Measurements from ENCODE around the gene SLC41A1. TPM values are rescaled to one million over a fixed set of nuclear protein-coding genes. Genes with fewer than 3 reads are reported as not detected.
A peak's percentile ranks its signal among the peaks of the same experiment; 100 is the strongest.

SLC41A1 gene
- total RNA-seq, 1 experiment from 2014 or later = 31.9 TPM

DNA sequence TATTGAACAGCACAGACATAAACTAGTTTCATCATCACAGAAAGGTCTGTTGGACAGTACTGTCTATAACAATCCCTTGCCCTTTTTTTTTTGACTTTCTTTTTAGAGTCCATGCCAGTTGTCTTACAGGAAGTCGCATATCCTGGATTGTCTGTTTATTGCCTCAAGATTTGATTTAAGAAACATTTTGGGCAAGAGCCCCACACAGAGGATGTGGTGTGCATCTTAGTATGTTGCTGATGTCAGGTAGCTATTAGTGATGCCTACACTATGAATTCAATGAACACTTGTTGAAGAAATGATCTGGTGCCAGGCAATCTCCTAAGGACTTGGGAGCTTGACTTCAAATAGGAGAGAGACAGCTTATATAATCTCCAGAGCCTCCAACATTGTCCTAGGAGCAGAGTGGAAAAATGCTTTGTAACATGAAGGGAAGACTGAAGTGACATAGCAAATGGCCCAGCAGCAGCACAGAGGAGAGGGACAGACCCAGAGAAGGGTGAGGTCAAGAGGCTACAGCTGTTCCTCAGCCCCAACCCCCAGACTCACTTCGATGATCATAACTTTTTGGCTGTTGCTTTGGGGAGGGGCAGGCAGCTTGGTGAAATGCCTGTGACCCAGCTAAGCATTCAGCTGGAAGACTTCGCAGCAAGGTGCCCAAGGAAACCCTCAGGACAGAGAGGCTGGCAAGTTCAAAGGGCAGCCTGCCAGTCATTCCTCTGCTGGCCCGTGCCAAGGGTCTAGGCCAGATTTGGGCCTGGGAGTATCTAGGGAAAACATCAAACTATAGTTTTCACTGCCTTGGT, 30.2 kb downstream of the SLC41A1 start:
- DNase-seq = no peak
- no peaks in the 10 kb centered on the region for H3K9me3 Mint-ChIP-seq (ENCODE audit: low read depth, unreplicated experiment)
- H3K36me3 Mint-ChIP-seq (ENCODE audit: insufficient read depth, unreplicated experiment) = no peaks in the 10 kb centered on the region
- intact Hi-C loops (cut with micrococcal nuclease; ENCODE audit: unreplicated experiment) = no loop called here
- no peak overlapping the region for H3K4me3 Mint-ChIP-seq (ENCODE audit: low read depth, unreplicated experiment)
- no peaks in the 10 kb centered on the region for H3K27me3 Mint-ChIP-seq (ENCODE audit: unreplicated experiment)
- no TSS peak for BruUV-seq (replicated peaks)
- no peak overlapping the region for H3K27ac Mint-ChIP-seq (ENCODE audit: unreplicated experiment)
- TF ChIP-seq, protein P1, sequence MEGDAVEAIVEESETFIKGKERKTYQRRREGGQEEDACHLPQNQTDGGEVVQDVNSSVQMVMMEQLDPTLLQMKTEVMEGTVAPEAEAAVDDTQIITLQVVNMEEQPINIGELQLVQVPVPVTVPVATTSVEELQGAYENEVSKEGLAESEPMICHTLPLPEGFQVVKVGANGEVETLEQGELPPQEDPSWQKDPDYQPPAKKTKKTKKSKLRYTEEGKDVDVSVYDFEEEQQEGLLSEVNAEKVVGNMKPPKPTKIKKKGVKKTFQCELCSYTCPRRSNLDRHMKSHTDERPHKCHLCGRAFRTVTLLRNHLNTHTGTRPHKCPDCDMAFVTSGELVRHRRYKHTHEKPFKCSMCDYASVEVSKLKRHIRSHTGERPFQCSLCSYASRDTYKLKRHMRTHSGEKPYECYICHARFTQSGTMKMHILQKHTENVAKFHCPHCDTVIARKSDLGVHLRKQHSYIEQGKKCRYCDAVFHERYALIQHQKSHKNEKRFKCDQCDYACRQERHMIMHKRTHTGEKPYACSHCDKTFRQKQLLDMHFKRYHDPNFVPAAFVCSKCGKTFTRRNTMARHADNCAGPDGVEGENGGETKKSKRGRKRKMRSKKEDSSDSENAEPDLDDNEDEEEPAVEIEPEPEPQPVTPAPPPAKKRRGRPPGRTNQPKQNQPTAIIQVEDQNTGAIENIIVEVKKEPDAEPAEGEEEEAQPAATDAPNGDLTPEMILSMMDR (IDR thresholded peaks at IDR 0.05; ENCODE audit: unreplicated experiment) = no peak
- CTCF ChIA-PET = no interaction called here
- H3K4me1 Mint-ChIP-seq (ENCODE audit: low read depth, unreplicated experiment) = no peaks in the 10 kb centered on the region

DNA sequence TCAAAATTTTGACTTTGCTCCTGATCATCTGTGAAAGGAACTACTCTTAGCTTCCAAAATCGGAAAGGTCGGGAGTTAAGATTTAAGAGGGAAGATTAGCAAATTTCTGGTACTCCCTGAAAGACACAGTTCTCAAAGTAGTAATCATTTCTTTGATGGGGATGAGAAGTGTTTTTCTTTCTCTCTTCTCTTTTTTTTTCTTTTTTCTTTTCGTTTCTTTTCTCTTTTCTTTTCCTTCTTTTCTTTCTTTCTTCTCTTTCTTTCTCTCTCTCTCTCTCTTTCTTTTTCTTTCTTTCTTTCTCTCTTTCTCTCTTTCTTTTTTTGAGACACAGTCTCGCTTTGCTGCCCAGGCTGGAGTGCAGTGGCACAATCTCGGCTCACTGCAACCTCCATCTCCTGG, 32.7 kb downstream of the SLC41A1 start:
- intact Hi-C loops (cut with micrococcal nuclease; ENCODE audit: unreplicated experiment) = no loop called here
- Mint-ChIP-seq H3K4me1 (ENCODE audit: low read depth, unreplicated experiment) (peaks cover 4% of the 10 kb centered on the region), H3K4me3 (ENCODE audit: low read depth, unreplicated experiment) (no peak overlapping the region), H3K27me3 (ENCODE audit: unreplicated experiment) (no peaks in the 10 kb centered on the region), H3K9me3 (ENCODE audit: low read depth, unreplicated experiment) (no peaks in the 10 kb centered on the region), H3K27ac (ENCODE audit: unreplicated experiment) (no peak overlapping the region), H3K36me3 (ENCODE audit: insufficient read depth, unreplicated experiment) (peaks cover 5% of the 10 kb centered on the region)
- no TSS peak for BruUV-seq (replicated peaks)
- DNase-seq = no peak
- TF ChIP-seq, protein P1 (IDR thresholded peaks at IDR 0.05; ENCODE audit: unreplicated experiment) = no peak
- CTCF ChIA-PET = no interaction called here

GRCh38 chr1:205777994-205778393, 35.0 kb downstream of the SLC41A1 start:
- no peak for DNase-seq
- intact Hi-C loops (cut with micrococcal nuclease; ENCODE audit: unreplicated experiment) = no loop called here
- H3K27ac Mint-ChIP-seq (ENCODE audit: unreplicated experiment) = no peak overlapping the region
- H3K9me3 Mint-ChIP-seq (ENCODE audit: low read depth, unreplicated experiment) = no peaks in the 10 kb centered on the region
- peaks cover 18% of the 10 kb centered on the region for H3K36me3 Mint-ChIP-seq (ENCODE audit: insufficient read depth, unreplicated experiment)
- TF ChIP-seq, protein P1 (IDR thresholded peaks at IDR 0.05; ENCODE audit: unreplicated experiment) = no peak
- CTCF ChIA-PET = no interaction called here
- H3K4me3 Mint-ChIP-seq (ENCODE audit: low read depth, unreplicated experiment) = no peak overlapping the region
- BruUV-seq (replicated peaks) = no TSS peak
- peaks cover 7% of the 10 kb centered on the region for H3K27me3 Mint-ChIP-seq (ENCODE audit: unreplicated experiment)
- H3K4me1 Mint-ChIP-seq (ENCODE audit: low read depth, unreplicated experiment) = peaks cover 6% of the 10 kb centered on the region

- no TSS peak for BruUV-seq (replicated peaks)
- H3K4me1 Mint-ChIP-seq (ENCODE audit: low read depth, unreplicated experiment) = peaks cover 6% of the 10 kb centered on the region
- no peak for DNase-seq
- intact Hi-C loops (cut with micrococcal nuclease; ENCODE audit: unreplicated experiment) = no loop called here
- H3K4me3 Mint-ChIP-seq (ENCODE audit: low read depth, unreplicated experiment) = peak overlapping the region; percentile 99
- peak overlapping the region; percentile 97 for H3K27ac Mint-ChIP-seq (ENCODE audit: unreplicated experiment)
- peaks cover 18% of the 10 kb centered on the region for H3K36me3 Mint-ChIP-seq (ENCODE audit: insufficient read depth, unreplicated experiment)
- TF ChIP-seq, protein P1 (IDR thresholded peaks at IDR 0.05; ENCODE audit: unreplicated experiment) = no peak
- peaks cover 7% of the 10 kb centered on the region for H3K27me3 Mint-ChIP-seq (ENCODE audit: unreplicated experiment)
- H3K9me3 Mint-ChIP-seq (ENCODE audit: low read depth, unreplicated experiment) = no peaks in the 10 kb centered on the region
- CTCF ChIA-PET = interaction anchor here (1.2 to 2.1 kb wide), 2 partner anchors 16 to 26 kb away, joined by 4 to 5 read pairs; partner anchors contain the start of gene NUCKS1
Observed at GRCh38 chr1:205775717-205776056, 37.3 kb downstream of the SLC41A1 start.
